ENCODE measurements around the gene DCTN4.
A peak's percentile ranks its signal among the peaks of the same experiment; 100 is the strongest.

DCTN4 gene

DNA sequence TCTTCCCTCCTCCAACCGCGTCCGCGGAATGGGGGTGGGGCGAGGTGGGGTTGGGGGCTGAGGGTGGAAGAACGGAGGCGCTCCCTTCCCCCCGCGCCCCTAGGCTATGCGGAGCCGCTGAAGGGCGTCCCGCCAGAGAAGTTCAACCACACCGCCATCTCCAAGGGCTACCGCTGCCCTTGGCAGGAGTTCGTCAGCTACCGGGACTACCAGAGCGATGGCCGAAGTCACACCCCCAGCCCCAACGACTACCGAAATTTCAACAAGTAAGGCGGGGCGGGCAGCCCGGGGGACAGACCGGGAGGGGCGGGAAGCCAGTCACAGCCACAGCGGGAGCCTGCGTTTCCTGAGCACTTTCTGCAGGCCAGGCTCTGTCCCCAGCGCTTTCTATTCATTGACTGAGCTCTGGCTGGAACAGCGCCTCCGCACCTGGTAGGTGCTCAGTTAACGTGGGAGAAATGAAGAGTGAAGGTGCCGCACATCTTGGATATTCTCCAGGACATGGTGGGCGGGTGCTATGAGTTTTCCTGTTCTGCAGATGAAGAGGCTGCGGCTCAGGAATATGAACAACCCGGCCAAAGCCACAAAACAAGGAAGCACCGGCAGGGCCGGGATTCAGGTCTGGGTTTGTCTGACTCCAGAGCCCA is 86.5 kb downstream of the DCTN4 start:
- no peak for TF ChIP-seq CTCF (IDR thresholded peaks at IDR 0.05)
- Histone ChIP-seq H3K27me3 (peaks cover 0 to 4% of the 10 kb centered on the region in 2 donors), H3K36me3 (no peaks in the 10 kb centered on the region), H3K27ac (peak overlapping the region; percentile 74 to 79), H3K4me1 (peaks cover 0 to 46% (median 41%) of the 10 kb centered on the region in 4 donors), H3K9me3 (no peaks in the 10 kb centered on the region), H3K4me3 (peak overlapping the region; percentile 49 to 57)
- intact Hi-C loops (cut with DNase I; ENCODE audit: low total_unique reads), result no loop called here
- DNase-seq, result peak; percentile 66 to 78

GRCh38 chr5:150671509-150672236 is 87.1 kb downstream of the DCTN4 start:
- Histone ChIP-seq H3K4me1 (peaks cover 0 to 46% (median 41%) of the 10 kb centered on the region in 4 donors), H3K27ac (peak overlapping the region; percentile 74 to 79), H3K4me3 (peak overlapping the region; percentile 49 to 57), H3K9me3 (no peaks in the 10 kb centered on the region), H3K36me3 (no peaks in the 10 kb centered on the region), H3K27me3 (peaks cover 0 to 4% of the 10 kb centered on the region in 2 donors)
- TF ChIP-seq CTCF (IDR thresholded peaks at IDR 0.05), result no peak
- intact Hi-C loops (cut with DNase I; ENCODE audit: low total_unique reads), result no loop called here
- DNase-seq, result peak in 1 of 2 donors; percentile 66

DNA sequence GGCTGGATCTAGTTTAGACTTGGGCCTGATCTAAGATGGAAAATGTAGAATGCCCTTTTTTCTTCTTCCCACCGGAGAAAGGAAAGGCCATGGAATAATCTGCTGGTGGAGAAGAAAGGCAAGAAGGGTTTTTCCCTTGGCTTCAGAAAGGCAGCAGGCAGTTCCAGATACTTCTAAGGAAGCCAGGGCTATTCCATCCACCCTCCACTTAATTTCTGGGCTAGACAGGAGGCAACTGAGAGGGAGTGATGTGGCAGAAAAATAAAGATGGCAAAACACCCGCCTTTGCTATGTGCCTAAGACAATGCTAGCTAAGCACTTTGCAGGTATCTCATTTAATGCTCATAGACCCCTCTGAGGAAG is 87.9 kb downstream of the DCTN4 start:
- Histone ChIP-seq H3K4me1 (peaks cover 0 to 46% (median 41%) of the 10 kb centered on the region in 4 donors), H3K27ac (peak overlapping the region in 1 of 2 donors; percentile 79), H3K4me3 (no peak overlapping the region), H3K9me3 (no peaks in the 10 kb centered on the region), H3K27me3 (peaks cover 0 to 4% of the 10 kb centered on the region in 2 donors), H3K36me3 (no peaks in the 10 kb centered on the region)
- no peak for DNase-seq
- intact Hi-C loops (cut with DNase I; ENCODE audit: low total_unique reads), result no loop called here
- no peak for TF ChIP-seq CTCF (IDR thresholded peaks at IDR 0.05)

- H3K27ac ChIP-seq, result no peak overlapping the region
- intact Hi-C loops (cut with DNase I; ENCODE audit: low total_unique reads), result no loop called here
- no peak for DNase-seq
- H3K36me3 ChIP-seq, result no peaks in the 10 kb centered on the region
- H3K27me3 ChIP-seq, result peaks cover 0 to 4% of the 10 kb centered on the region in 2 donors
- peaks cover 0 to 45% (median 41%) of the 10 kb centered on the region in 4 donors for H3K4me1 ChIP-seq
- H3K9me3 ChIP-seq, result no peaks in the 10 kb centered on the region
- no peak overlapping the region for H3K4me3 ChIP-seq
- TF ChIP-seq CTCF (IDR thresholded peaks at IDR 0.05), result no peak
These were observed 88.4 kb downstream of the DCTN4 start for GRCh38 chr5:150670275-150670947.

DNA sequence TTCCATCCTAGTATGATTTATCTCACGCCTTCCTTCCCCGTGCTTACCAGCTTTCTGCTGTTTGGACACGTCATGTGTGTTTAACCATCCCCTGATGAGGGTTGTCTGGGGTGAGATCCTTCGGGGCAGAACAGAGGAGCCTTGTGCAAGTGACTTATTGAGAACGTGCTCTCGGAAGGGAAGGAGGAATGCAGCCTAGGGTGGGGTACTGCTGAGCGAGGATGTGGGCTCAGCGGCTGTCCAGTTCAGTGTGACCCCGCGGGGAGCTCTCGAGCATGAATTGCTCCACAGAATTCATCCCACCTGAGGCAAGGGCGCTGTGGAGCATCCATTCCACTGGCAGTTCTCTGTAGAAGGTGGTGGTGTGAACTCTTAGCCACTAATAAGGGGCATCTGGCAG is 93.8 kb downstream of the DCTN4 start:
- DNase-seq, result no peak

More for the DNA sequence above, 93.8 kb downstream of the DCTN4 start:
- Histone ChIP-seq H3K27me3 (no peaks in the 10 kb centered on the region), H3K4me1 (peaks cover 0 to 14% (median 5%) of the 10 kb centered on the region in 4 donors), H3K4me3 (no peak overlapping the region), H3K27ac (no peak overlapping the region), H3K36me3 (no peaks in the 10 kb centered on the region), H3K9me3 (no peaks in the 10 kb centered on the region)
- no peak for TF ChIP-seq CTCF (IDR thresholded peaks at IDR 0.05)
- intact Hi-C loops (cut with DNase I; ENCODE audit: low total_unique reads), result no loop called here

All from tibial artery (tissue), 4 donors.